GM13976 (cell line): ENCODE results near the gene ZSWIM6.
"Not testable (repeated sequence)": the region's sequence is repeated elsewhere in the genome, so short reads cannot be mapped to it uniquely, and the experiment has no call there.

Experiments
- DNase-seq: peaks from one replicate; pipeline ENCODE4 v3.0.0; 2012; ENCODE audit warnings: low spot score
- CTCF ChIP-seq: IDR thresholded peaks from 2 replicates; pipeline ENCODE4 v1.5.1; 2012; ENCODE audit warnings: borderline replicate concordance, mild to moderate bottlenecking; ENCODE audit not compliant: insufficient read depth; ENCODE audit errors: extremely low read depth, missing control alignments, control extremely low read depth
- in situ Hi-C: fragments of 300-500 bp; cut with MboI; formaldehyde crosslinking; loops from one replicate; pipeline ENCODE4 v1.12.0; 2022; ENCODE audit warnings: low sequenced_read_pairs, mixed read lengths, inconsistent platforms; ENCODE audit not compliant: unreplicated experiment

ZSWIM6 gene

DNA sequence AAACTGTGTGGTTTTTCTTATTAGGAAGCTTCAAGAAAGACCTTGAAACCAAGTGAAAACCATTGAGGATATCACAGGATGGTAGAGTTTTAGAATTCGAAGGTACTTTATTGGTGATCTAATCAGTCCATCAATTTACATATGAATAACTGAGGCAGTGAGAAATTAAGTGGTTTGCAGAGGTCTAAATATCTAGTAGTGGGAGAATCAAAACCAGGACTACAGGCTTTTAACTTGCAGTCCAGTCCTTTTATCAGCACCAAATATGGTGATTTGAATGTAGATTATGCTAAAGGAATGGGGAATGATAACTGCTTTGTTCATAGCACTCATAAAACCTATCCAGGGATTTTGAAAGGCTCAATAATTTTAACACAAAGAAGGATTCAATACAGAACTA, 85.8 kb downstream of the ZSWIM6 start:
- no peak for TF ChIP-seq CTCF
- no peak for DNase-seq
- in situ Hi-C loops: no loop called here

GRCh38 chr5:61419106-61419505, 87.0 kb downstream of the ZSWIM6 start:
- DNase-seq: no peak
- TF ChIP-seq CTCF: no peak
- in situ Hi-C loops: no loop called here

DNA sequence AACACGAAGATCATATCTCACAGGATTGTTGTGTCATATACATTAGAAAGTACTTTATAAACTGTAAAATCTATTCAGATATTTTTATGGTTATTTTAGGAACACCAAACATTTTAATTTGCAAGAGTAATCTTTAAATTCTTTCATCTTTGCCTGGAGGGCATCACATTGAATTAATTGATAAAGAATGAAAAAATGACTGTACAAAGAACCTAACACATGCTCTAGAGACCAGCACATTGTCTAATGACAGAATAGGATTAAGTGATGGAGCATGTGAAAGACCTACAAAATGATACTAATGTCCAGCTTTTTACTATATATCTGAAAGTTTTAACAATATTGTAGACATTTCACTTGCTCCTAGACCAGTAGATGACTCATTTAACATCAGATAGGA, 88.0 kb downstream of the ZSWIM6 start:
- DNase-seq: no peak
- no peak for TF ChIP-seq CTCF
- in situ Hi-C loops: no loop called here

DNA sequence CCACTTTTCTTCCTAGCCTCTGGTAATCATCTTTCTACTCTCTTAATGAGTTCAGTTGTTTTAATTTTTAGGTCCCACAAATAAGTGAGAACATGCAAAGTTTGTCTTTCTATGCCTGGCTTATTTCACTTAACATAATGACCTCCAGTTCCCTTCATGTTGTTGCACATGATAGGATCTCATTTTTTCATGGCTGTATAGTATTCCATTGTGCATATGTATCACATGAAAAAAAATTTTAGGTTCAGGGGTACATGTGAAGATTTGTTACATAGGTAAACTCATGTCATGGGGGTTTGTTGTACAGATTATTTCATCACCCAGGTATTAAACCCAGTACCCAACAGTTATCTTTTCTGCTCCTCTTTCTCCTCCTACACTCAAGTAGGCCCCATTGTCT, 89.2 kb downstream of the ZSWIM6 start:
- in situ Hi-C loops, DNase-seq: not testable (repeated sequence)

DNA sequence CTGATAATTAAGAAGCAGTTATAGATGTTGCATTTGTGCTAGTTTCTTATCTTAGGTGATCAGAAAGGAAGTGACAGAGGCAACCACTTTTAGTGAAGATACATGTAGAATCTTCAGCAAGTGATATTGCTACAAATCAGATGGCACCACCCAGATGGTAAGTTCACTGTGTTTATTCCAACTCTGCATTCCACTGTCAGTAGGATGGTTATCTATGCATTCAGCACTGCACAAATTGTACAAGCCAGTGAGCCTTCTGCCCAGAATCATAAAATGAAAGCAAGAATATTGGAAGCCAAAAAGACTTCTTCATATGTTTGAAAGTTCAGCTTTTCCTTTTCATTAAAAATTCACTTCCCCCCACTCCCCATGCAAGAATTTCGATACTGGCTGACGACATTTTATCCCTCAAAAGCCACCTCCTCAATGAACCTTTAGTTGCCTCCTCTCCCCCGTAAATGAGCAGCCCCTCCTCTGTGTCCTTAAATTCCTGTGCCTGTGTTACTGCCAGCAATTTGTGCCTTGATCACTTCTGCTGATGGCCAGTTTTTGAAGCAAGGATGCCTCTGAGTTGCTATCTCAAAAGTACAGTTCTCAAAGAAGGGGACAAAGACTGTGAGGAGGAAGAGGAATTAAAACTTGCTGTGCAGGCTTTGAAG, 91.6 kb downstream of the ZSWIM6 start:
- in situ Hi-C loops: no loop called here
- DNase-seq: no peak
- TF ChIP-seq CTCF: no peak

DNA sequence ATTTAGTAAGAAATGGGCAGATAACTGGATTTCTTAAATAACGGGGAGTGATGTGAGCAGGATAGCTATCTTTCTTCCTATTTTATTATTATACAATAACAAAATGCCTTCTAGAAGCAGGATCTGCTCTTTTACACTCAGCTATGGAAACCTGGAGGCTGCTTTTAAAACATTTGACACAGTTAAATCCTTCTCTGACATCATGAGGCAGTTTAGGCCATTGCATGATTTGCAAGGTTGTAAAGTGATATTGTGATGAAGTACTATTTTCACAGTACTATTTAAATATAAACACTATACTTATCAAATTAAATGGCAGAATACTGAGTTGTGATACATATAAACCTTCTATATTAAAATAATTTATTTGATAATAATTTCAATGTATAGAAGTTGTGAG, 93.9 kb downstream of the ZSWIM6 start:
- TF ChIP-seq CTCF: no peak
- in situ Hi-C loops: no loop called here
- no peak for DNase-seq

DNA sequence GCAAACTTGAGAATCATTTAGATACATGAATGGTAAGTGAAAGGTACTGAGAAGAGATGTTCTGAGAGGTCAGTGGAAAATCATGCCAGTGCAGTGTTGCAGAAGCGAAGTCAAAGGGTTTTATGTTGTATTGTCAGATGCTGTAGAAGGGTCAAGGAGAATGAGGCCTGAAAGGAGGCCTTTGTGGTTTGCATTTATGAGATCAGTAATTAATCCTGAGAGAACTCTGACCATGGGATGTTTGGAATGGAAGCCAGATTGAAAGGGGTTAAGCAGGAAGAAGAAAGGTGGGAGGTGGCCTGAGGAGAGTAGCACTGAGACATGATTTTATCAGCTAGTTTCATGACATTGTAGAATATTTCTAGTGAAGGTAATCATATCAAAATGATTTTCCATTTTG, 97.8 kb downstream of the ZSWIM6 start:
- in situ Hi-C loops: no loop called here
- no peak for DNase-seq
- TF ChIP-seq CTCF: no peak
